ENCODE measurements around the gene UCP3.

The UCP3 gene

GRCh38 chr11:74008373-74009229 lies at the start of gene UCP3:
Gene UCP3 (minus strand): TSS chr11:74009085. CDS start chr11:74007042, 2,043 bp downstream.
- DNase-seq (ENCODE audit: low read depth): no peak

- DNase-seq (ENCODE audit: low read depth): no peak
These were observed 48.6 kb upstream of the UCP3 start for GRCh38 chr11:74057249-74058151.

GRCh38 chr11:74055938-74056337 lies 47.1 kb upstream of the UCP3 start:
- no peak for DNase-seq (ENCODE audit: low read depth)

- no peak for DNase-seq (ENCODE audit: low read depth)
These were observed 41.6 kb upstream of the UCP3 start for GRCh38 chr11:74050465-74050864.

- no peak for DNase-seq (ENCODE audit: low read depth)
These were observed 40.1 kb upstream of the UCP3 start for GRCh38 chr11:74048993-74049392.

GRCh38 chr11:74044538-74044937 lies 35.7 kb upstream of the UCP3 start:
- no peak for DNase-seq (ENCODE audit: low read depth)

- no peak for DNase-seq (ENCODE audit: low read depth)
These were observed 34.6 kb upstream of the UCP3 start for GRCh38 chr11:74043450-74043849.

GRCh38 chr11:74037309-74037708 lies 28.4 kb upstream of the UCP3 start:
- no peak for DNase-seq (ENCODE audit: low read depth)

GRCh38 chr11:74035264-74035663 lies 26.4 kb upstream of the UCP3 start:
- no peak for DNase-seq (ENCODE audit: low read depth)

GRCh38 chr11:74033046-74033445 lies 24.2 kb upstream of the UCP3 start:
- DNase-seq (ENCODE audit: low read depth): no peak

GRCh38 chr11:74030723-74031676 lies 22.1 kb upstream of the UCP3 start:
- DNase-seq (ENCODE audit: low read depth): no peak

- no peak for DNase-seq (ENCODE audit: low read depth)
These were observed 16.7 kb upstream of the UCP3 start for GRCh38 chr11:74025467-74026166.

GRCh38 chr11:74024261-74025029 lies 15.6 kb upstream of the UCP3 start:
- DNase-seq (ENCODE audit: low read depth): peak; percentile 49

- no peak for DNase-seq (ENCODE audit: low read depth)
These were observed 14.4 kb upstream of the UCP3 start for GRCh38 chr11:74023276-74023675.

- no peak for DNase-seq (ENCODE audit: low read depth)
These were observed 13.7 kb upstream of the UCP3 start for GRCh38 chr11:74022546-74022945.

GRCh38 chr11:74021998-74022397 lies 13.1 kb upstream of the UCP3 start:
- no peak for DNase-seq (ENCODE audit: low read depth)

GRCh38 chr11:74020539-74020938 lies 11.7 kb upstream of the UCP3 start:
- no peak for DNase-seq (ENCODE audit: low read depth)

GRCh38 chr11:74019860-74020259 lies 11.0 kb upstream of the UCP3 start:
- DNase-seq (ENCODE audit: low read depth): no peak

- no peak for DNase-seq (ENCODE audit: low read depth)
These were observed 10.3 kb upstream of the UCP3 start for GRCh38 chr11:74019104-74019738.

Measured in HS-27A (cell line).